Measurements from ENCODE around the gene METTL9.

GRCh38 chr16:21694609-21695008, 95.2 kb downstream of the METTL9 start:
- TF ChIP-seq CTCF (IDR thresholded peaks at IDR 0.05), result no peak
- no peak for TF ChIP-seq ZFX (IDR thresholded peaks at IDR 0.05; ENCODE audit: borderline replicate concordance)
